GM19099 (cell line): ENCODE results near the gene CCDC167.

Source experiments
- POLR2A ChIP-seq: IDR thresholded peaks from 3 replicates; pipeline ENCODE4 v1.6.1; 2011; ENCODE audit warnings: low read depth; ENCODE audit not compliant: insufficient read length; ENCODE audit errors: extremely low read depth

The CCDC167 gene

DNA sequence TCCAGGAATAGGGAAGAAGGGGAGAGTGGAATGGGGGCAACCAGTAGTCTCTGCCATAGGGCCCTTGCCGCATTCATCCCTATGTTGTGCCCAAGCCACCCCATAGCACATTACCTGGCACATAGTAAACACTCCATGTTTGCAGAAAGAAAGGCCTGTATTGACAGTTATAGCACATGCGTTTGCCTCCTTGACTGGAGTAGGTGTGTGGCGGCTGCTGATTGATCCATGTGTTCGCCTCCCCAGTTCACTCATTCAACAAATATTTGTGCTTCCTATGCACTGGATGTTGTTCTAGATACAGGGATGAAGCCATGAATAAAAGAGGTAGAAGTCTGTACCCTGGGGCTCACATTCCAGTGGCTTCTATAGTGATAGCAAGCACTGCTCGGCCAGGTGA, 19.8 kb upstream of the CCDC167 start:
- TF ChIP-seq POLR2A = no peak

DNA sequence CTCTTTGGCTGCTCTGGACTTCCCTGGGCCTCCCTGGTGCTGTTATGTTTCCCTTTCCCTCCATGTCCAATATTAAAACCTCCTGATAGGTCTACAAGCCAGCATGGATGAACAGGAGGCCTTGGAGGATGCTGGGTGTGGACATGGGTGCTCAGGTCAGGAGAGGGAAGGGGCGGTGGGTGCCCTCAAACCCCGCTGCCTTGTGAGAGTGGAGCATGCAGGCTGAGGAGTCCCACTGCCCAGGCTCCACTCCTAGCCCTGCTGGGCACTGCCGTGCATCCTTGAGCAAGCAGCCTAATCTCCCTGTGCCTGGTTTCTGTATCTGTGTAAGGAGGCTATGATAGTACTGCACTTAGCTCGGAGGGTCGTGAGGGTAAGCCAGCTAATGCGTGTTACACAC, 18.4 kb upstream of the CCDC167 start:
- no peak for TF ChIP-seq POLR2A

DNA sequence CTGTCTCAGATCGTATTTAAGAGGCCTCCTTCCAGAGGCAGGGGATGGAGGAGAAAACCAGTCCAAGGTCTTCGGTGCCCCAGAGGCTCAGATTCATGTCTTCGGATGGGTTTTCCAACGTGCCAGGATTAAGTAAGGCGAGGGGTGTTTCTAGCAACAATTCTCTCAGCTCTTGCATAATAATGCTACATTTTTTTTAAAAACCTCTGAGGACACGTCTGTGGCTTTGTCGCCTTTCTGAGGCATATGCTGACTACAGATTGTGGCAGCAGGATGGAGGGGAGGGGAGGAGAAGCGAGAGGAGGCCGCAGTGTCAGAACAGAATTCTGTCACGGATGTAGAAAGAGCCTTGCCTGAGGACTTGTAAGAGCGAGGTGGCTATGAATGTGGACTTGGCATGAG, 17.7 kb upstream of the CCDC167 start:
- TF ChIP-seq POLR2A = no peak

DNA sequence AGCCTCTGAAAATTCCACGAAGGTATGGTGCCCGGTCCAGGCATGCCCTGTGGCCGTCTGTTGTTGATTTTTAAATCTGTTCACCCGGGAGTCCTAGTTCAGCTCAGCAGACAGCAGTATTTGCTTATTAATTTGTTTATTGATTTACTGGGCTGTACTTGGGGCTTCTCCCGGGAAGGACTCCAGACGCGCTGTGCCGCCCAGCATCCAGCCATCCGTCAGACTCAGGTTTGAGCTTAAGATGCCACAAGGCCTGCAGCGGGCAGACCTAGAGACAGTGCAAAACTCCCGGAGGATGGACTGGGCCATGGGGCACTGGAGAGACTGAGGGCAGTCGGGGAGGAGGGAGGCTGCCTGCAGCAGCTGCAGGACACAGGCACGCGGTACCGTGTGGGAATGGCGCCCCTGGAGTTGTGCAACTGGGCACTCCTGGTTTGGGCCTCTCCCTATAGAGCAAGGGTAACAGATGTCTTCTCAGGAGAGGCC, 17.3 kb upstream of the CCDC167 start:
- no peak for TF ChIP-seq POLR2A

DNA sequence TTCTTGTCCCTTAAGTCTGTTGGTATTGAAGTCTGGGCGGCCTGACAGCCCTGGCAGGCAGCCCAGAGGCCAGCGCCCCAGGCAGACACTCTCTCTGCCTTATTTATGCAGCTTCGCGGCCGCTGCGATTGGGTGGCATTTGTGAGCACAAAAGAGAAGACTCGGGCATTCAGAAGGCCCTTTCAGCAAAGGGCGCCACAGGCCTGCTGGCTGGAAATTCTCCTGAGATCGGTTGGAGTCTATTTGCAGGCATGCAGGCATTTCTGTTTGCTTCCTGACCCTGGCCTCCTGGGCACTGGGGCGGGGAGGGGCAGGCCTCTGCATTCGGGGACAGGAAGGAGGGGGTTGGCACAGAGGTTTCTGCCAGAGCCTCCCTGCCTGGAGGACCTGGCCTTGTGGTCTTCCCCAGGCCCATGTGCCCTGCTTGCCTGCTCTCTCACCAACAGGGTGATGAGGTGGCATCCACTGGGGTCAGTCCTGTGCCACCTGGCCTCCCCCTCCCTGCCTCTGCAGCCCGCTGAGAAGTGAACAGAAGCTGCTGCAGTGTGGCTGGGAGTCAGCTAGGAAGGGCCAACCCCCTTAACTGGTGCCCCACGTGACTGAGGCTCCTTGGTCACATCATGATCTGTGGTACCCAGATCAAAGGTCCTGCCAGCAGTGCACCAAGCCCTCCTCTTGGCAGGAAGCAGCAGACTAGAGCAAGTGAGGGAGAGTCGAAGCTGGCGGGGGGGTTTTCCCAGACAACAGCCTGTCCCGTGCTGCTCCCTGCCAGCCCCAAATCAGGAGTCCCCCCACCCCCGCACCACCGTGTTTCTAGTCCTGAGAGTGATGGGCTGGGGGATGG, 16.6 kb upstream of the CCDC167 start:
- peak; percentile 44 for TF ChIP-seq POLR2A

DNA sequence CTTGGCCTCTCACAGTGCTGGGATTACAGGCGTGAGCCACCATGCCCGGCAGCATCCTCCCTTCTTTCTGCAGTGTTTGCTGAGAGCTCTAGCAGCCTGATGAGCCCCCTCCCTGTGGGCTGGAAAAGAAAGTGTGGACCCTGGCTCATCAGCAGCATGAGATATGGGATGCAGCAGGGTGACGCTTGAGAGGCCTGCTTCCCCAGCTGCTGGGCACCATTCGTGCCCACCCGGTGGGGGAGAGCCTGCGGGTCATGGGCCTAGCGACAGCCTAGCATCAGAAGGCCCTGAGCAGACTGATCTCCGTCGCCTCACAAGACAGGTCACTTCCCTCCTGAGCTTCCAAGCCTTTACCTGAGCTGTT, 16.0 kb upstream of the CCDC167 start:
- no peak for TF ChIP-seq POLR2A

DNA sequence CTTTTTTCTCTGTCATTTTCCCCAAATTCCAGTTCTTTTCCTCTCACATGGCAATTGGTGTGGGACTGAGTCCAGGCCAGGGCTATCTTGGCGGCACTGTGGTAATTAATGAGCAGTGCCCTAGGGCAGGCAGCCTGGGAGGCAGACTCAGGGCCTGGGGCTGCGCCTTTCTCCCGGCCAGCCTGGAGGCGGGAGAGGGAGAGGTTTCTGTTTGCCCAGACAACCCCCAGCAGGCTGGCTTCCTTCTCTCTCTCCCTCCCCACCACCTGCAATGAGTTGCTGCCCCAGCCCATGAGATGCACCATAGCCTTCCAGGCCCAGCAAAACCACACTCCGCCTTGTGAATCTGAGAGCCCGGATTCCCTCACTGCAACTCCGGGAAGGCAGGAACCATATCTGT, 15.1 kb upstream of the CCDC167 start:
- TF ChIP-seq POLR2A = no peak

DNA sequence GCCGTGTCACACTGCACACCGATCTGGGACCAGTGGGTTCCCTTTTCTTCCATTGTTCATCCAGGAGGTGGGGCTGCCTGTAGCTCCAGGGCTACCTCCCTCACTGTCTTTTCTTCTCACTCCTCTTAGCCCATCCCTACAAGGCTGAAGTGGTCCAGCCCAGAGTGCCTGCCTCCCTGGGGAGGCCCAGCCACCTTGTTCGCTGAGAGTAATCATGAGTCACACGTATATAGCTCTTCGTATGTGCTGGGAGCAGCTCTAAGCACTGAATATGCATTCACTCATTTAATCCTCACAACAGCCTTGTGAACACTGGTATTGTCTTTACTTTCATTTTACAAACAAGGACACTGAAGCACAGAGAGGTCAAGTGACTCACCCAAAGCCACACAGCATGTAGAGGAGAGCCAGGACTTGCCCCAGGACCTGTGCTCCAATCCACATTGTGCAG, 14.7 kb upstream of the CCDC167 start:
- no peak for TF ChIP-seq POLR2A

DNA sequence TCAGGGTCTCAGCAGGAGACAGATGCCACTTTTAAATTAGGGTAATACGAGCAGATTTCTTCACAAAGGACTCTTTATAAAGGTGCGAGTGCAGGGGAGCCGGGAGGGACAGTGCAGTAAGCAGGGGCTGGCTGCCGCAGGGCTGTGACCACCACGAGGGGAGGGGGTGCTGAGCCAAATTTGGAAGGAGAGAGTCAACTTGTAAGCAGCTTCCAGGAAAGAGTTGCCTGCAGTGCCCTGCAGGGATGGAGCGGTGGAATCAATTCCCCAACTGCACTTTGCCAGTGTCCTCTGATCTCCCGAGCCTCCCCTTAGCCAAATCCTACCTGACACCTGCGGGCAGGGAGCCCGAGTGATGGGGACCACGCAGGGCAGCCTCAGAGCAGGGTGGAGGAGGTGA, 13.9 kb upstream of the CCDC167 start:
- TF ChIP-seq POLR2A = no peak

DNA sequence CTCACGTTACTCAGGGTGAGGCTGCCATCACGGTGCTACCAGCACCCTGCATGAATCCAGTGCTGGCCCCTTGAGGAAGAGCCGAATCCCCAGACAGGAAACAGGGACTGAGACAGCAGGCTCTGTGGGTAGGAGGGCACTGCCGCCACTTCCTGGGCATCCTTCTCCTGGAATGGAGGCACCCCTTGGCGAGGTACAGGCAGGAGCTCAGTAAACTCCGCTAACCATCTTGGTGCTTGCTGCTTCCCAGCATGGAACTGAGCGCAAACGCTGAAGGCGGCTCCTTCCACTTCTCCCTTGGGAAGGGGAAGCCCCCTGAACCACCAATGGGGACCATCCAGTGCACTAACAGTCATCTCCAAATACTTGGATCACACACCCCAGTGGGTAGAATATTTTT, 13.5 kb upstream of the CCDC167 start:
- TF ChIP-seq POLR2A = no peak

DNA sequence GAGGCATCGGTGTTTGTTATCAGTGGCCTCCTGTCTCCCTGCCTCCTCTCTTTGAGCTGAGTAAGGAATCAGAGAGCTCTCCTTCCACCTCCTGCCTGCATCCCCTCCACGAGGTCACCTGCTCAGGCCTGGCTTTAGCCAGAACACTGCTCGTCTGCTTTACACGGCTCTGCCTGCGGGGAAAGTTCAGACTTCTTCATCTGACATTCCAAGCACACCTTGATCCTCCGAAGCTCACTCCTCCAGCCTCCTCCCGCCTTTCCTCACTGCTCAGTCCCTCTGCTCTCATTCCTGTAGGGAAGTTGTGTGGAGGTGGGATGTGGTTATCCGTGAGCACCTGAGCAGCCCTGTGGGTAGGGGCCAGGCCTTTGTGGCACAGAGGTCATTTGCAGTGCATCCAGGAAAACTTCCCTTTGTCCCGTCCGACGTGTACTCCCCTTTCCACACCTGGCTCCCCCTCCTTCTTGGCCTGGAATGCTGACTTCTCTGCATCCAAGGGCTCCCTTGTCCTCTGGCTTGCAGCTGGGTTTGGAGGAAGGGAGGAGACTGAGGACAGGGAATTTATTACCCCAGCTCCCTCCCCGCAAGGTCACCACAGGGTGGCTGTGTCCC, 12.8 kb upstream of the CCDC167 start:
- TF ChIP-seq POLR2A = no peak

DNA sequence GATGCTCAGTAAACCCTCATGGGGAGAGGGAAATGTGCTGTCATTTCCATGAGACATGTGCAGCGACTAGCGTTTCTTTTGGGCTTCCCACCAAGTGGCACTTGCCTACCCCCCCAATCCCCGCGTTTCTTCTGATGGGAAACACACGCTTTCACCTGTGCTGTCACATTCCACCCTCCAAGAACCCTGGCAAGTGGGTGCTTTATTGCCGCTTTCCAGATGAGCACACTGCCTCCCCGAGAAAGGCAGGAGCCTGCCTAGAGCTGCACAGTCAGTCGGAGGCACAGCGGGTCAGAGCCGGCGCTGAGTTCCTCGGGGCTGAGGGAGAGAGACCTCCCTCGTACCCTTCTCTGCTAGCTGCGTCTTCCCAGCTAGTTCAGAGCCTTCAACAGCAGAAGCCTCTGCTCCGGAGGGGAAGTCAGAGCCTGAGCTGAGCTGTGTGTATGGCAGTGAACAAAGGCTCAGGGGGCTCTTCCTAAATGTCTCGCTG, 12.3 kb upstream of the CCDC167 start:
- no peak for TF ChIP-seq POLR2A

DNA sequence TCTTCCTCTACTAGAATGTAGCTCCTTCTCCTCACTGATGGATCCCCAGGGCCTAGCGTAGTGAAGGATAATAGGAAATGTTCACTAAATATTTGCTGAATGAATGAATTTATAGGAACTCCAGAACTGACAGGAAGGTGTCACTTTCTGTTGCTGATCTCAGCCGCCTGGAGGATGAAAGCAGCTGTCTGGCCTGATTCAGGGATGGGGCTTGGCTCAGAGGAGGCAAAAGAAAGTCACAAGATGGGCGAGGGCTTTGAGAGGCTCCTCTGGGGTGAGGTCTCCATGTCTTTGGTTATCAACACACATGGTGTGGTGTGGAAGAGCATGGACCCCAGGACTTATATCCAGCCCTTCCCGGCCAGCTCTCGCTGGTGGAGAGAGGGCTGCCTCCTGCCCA, 11.5 kb upstream of the CCDC167 start:
- TF ChIP-seq POLR2A = no peak

DNA sequence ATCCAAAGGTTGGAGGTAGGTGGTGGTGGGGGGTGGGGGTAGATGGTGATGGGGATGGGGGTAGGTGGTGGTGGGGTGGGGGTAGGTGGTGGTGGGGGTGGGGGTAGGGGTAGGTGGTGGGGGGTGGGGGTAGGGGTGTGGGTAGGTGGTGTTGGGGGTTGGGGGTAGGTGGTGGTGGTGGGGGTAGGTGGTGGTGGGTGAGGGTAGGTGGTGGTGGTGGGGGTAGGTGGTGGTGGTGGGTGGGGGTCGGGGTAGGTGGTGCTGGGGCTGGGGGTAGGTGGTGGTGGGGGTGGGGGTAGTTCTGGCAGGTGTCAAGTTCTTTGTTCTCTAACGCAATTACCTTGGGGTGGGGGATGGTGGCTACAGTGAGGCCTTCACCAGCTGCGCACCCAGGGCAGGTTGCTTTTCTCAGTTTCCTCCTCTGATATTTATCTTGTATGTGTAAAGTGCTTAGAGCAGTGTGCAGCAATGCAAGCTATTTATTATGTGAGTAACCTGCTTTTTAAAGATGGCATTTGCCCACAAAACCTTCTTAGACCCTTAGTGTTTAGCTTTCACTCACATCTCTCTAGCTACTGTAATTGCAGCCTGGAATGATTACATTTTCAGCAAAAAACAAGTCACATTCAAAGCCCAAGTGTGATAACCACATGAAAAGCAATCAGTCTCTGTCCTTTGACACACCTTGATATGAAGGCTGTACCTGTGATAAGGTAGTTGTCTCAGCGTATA, 8.2 kb upstream of the CCDC167 start:
- no peak for TF ChIP-seq POLR2A

DNA sequence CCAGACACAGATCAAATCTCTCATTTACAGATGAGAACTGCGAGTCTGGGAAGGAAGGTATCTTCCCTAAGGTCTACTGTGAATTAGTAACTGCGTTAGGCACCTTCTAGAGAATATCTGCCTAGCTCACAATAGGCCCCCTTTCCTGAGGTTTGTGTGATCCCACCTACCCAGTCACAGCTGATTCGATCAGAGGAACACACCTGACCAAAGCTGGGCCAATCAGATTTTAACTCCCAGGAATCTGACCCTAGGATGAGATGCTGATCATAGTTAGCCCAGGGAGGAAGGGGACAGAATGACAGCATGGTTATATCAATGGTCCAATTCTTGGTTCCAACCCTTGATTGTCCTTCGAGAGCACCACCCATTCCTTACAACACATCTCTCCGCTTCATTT, 7.4 kb upstream of the CCDC167 start:
- TF ChIP-seq POLR2A = no peak
